IPS-18c (cell line): Measurements from ENCODE around the gene ATP23.

Experiments
- H3K4me3 ChIP-seq: 2 replicates; pipeline ENCODE4 v1.7.0; 2013; ENCODE audit warnings: low read depth, mild to moderate bottlenecking, low read length, moderate library complexity; ENCODE audit not compliant: insufficient read depth
- H3K9me3 ChIP-seq: one replicate; pipeline ENCODE4 v1.6.1; 2013; ENCODE audit warnings: mild to moderate bottlenecking, low read length, moderate library complexity; ENCODE audit not compliant: control insufficient read depth, insufficient read depth

Gene ATP23

GRCh38 chr12:57943438-57944080, 2.2 kb downstream of the ATP23 start:
- H3K4me3 ChIP-seq = no peak overlapping the region
- H3K9me3 ChIP-seq = no peaks in the 10 kb centered on the region

DNA sequence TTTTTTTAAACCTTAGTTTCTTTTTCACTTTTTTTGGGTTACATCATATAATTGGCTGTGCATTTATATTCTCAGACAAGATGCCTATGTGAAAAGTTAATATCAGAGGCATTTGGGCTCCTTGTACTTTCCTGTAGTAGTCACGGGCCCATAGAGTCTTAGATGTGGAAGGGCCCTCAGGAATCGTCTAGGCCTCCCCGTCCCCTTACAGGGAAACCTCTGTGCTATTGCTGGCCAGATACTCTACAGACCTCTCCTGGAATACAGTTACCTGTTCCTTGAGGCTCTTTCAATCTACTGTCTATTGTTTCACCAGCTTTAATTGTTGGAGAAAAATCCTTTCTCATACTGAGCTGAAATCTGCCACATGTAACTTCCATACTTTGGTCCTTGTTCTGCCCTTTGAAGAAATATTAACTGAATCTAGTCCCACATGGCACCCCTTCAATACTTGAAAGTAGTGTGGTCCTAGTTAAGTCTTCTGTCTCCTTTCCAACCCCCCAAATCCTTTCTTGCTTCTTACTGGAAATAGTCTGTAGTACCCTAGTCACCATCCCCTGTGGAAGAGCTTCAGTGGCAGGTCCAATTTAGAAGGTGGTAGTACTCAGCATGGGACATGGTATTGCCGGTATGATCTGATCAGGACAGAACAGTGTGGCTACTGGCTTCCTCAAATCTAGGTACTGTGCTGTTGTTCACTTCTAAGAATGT, 3.1 kb downstream of the ATP23 start:
- Histone ChIP-seq H3K9me3 (no peaks in the 10 kb centered on the region), H3K4me3 (no peak overlapping the region)

- H3K9me3 ChIP-seq = no peaks in the 10 kb centered on the region
- H3K4me3 ChIP-seq = no peak overlapping the region
Measured at GRCh38 chr12:57952766-57953165, 11.4 kb downstream of the ATP23 start.

GRCh38 chr12:57954768-57955167, 13.4 kb downstream of the ATP23 start:
- Histone ChIP-seq H3K4me3 (no peak overlapping the region), H3K9me3 (peaks cover 3% of the 10 kb centered on the region)

GRCh38 chr12:57958061-57958657, 16.8 kb downstream of the ATP23 start:
- peaks cover 3% of the 10 kb centered on the region for H3K9me3 ChIP-seq
- no peak overlapping the region for H3K4me3 ChIP-seq

DNA sequence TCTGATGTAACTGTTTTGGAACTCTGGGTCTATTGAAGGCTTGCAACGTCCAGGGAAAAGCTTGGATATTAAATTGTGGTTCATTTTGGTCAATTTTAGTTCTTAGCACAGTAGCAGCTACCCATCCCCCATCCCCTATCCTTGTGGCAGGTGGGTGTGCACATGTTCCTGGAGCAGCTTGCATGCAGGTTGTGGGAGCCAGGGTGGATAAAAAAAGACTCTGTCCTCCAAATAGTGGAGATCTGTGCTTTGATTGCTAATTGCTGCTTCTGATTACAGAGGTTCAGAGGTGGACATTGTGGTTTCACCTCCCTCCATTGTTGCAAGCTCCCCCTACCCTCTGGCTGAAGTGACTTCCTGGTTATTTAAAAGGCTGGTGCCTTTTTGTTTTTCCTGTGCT, 23.1 kb downstream of the ATP23 start:
- H3K9me3 ChIP-seq = peaks cover 2% of the 10 kb centered on the region
- H3K4me3 ChIP-seq = no peak overlapping the region

DNA sequence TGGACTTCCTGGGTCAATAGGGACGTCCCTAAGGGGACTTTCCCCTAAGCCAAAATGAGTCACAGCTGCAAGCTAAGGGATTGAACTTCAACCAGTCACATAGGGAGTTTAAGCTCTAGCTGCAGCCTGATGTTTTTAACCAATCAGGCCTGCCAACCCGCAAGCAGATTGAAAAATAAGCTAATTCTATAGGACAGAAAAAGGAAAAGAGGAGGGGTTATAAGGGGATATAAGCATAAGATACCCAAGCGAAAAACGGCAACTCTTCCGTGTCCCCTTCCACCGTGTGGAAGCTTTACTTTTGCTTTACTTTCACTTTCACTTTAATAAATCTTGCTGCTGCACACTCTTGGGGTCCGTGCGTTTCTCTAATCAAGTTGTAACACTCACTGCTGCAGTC, 24.4 kb downstream of the ATP23 start:
- H3K4me3 ChIP-seq = no peak overlapping the region
- peaks cover 2% of the 10 kb centered on the region for H3K9me3 ChIP-seq

DNA sequence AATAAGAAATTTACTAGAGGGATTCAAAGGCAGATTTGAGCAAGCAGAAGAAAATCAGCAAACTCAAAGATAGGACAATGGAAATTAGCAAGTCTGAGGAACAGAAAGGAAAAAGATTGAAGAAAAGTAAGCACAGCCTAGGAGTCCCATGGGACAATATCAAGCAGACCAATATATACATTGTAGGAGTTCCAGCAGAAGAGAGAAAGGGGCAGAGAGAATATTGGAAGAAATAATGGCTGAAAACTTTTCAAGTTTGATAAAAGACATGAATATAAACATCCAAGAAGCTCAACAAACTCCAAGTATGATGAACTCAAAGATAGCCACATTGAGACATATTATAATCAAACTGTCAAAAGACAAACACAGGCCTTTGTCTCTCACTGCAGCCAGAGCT, 25.2 kb downstream of the ATP23 start:
- Histone ChIP-seq H3K4me3 (no peak overlapping the region), H3K9me3 (peaks cover 2% of the 10 kb centered on the region)

GRCh38 chr12:57983146-57983857, 41.9 kb downstream of the ATP23 start:
- H3K9me3 ChIP-seq = peaks cover 2% of the 10 kb centered on the region
- no peak overlapping the region for H3K4me3 ChIP-seq

GRCh38 chr12:57983858-57984505, 42.6 kb downstream of the ATP23 start:
- H3K4me3 ChIP-seq = no peak overlapping the region
- H3K9me3 ChIP-seq = no peaks in the 10 kb centered on the region

DNA sequence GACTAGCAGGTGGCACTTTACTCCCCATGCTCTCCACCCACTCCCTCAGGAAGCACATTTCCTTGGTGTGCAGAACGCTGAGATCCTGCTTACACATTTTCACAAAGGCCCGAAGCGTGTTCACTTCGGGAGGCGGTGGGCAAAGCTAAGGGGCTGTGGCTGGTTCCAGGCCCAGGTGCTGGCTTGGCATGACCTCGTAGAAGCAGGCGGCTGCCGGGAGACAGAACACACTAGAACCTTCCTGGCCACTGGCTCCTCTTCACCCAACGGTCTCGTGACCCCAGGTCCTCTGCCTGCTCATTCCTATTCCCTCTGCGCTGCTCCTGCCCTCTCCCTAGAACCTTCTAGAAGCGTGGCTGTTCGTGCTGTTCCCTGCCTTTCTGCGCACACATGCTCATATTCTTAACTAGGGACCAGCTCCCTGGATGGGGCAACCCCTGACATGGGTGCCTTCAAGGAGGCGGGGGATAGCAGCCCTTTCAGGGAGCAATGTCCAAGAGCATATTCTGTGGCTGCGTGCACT, 43.3 kb downstream of the ATP23 start:
- no peak overlapping the region for H3K4me3 ChIP-seq
- no peaks in the 10 kb centered on the region for H3K9me3 ChIP-seq

DNA sequence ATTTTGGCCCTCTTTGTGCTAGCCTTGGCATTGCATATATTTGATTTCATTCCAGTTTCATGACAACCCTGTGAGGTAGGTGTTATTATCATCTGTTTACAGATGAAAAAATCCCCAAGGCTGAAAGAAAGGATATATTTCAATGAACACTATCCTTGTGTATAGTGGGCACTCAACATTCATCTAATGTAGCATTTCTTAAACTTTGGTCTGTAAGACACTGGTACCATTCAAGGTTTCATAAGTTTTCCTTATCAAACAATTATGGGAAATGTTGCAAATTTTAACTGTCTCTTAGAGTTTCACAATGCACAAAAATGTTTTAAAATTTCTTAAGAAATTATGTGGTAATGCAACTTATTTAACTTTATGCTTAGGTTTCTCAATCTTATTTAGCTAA, 44.3 kb downstream of the ATP23 start:
- Histone ChIP-seq H3K9me3 (no peaks in the 10 kb centered on the region), H3K4me3 (no peak overlapping the region)

DNA sequence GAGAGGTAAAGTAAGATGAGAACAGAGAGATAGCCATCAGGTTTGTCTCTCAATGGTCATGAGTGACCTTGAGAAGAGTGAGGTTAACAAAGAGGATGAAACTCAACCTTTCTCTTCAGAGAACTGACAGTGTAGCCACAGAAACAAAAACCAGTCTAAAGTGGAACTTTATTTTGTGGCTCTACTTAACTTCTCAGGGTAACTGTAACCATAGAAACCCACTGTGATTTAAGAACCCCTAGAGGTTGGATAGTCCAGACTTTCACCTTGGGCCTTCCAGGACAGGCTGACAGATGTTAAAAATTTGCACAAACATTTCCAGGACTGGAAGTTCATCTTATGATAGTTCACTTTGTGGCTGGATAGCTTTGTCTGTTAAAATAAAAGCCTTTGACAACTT, 48.5 kb downstream of the ATP23 start:
- H3K4me3 ChIP-seq = no peak overlapping the region
- H3K9me3 ChIP-seq = peaks cover 2% of the 10 kb centered on the region

GRCh38 chr12:57990241-57990883, 49.0 kb downstream of the ATP23 start:
- Histone ChIP-seq H3K4me3 (no peak overlapping the region), H3K9me3 (peaks cover 2% of the 10 kb centered on the region)

- H3K4me3 ChIP-seq = no peak overlapping the region
- H3K9me3 ChIP-seq = peaks cover 2% of the 10 kb centered on the region
Measured at GRCh38 chr12:57992001-57992400, 50.6 kb downstream of the ATP23 start.

GRCh38 chr12:57993030-57993429, 51.7 kb downstream of the ATP23 start:
- Histone ChIP-seq H3K9me3 (peaks cover 12% of the 10 kb centered on the region), H3K4me3 (no peak overlapping the region)

GRCh38 chr12:57993834-57994233, 52.5 kb downstream of the ATP23 start:
- Histone ChIP-seq H3K9me3 (peaks cover 16% of the 10 kb centered on the region), H3K4me3 (no peak overlapping the region)
